Measurements from ENCODE around the gene MIOX.

The MIOX gene

DNA sequence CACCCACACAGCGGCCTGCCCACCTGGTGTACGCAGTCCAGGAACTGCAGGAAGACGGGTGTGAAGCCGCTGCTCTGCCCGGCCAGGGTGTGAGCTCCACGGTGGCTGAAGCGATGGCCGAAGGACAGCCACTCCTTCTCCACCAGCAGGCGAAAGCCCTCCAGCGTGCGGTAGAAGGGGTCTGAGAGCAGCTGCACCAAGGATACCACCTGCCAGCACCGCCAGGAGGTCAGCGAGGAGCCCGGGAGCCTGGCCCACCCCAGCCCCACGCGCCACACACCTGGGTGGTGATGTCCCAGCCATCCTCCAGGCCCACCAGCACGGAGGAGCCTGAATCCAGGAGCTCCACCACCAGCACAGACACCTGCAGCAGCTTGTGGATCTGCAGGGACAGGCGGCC, 31.5 kb upstream of the MIOX start:
- DNase-seq, result no peak

GRCh38 chr22:50456026-50456425, 30.6 kb upstream of the MIOX start:
- no peak for DNase-seq

GRCh38 chr22:50456466-50457234, 30.0 kb upstream of the MIOX start:
- DNase-seq, result no peak

DNA sequence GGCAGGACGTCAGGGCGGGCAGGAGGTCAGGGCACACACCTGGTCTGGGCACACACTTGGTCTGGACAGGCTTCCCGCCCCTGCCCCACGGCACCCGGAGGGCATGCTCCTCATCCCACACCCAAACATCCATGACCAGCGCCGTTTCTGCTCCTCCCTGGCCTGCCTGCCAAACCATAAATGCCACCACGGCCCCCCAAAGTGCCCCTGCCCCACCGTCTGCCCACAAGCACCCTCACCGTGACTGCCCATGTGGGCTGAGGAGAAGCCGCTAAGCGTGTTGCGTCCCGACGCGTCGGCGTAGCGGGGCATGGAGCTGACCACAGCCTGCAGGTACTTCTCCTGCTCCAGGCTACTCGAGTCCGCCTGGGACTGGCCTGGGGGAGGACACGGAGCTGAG, 27.6 kb upstream of the MIOX start:
- DNase-seq, result no peak

- DNase-seq, result no peak
Observed at GRCh38 chr22:50459496-50460140, 27.0 kb upstream of the MIOX start.

GRCh38 chr22:50460938-50461337, 25.7 kb upstream of the MIOX start:
- DNase-seq, result no peak

DNA sequence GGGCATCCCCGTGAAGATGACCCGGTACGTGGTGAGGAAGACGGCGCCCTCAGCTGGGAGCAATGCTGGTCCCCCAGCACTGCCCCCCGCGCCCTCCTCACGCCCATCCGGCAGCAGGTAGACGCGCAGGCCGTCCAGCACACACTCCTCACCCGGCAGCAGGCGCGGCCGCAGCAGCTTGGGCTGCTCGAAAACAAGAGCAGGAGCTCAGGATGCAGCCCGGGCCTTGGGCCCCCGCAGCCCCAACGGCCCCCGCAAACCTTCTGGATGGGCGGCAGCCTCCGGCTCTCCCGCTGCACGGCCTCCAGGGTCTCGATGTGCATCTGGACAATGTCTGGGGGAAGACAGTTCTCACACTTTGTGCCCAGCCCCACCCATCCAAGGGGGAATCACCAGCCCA, 25.1 kb upstream of the MIOX start:
- no peak for DNase-seq

GRCh38 chr22:50461979-50462540, 24.6 kb upstream of the MIOX start:
- no peak for DNase-seq

DNA sequence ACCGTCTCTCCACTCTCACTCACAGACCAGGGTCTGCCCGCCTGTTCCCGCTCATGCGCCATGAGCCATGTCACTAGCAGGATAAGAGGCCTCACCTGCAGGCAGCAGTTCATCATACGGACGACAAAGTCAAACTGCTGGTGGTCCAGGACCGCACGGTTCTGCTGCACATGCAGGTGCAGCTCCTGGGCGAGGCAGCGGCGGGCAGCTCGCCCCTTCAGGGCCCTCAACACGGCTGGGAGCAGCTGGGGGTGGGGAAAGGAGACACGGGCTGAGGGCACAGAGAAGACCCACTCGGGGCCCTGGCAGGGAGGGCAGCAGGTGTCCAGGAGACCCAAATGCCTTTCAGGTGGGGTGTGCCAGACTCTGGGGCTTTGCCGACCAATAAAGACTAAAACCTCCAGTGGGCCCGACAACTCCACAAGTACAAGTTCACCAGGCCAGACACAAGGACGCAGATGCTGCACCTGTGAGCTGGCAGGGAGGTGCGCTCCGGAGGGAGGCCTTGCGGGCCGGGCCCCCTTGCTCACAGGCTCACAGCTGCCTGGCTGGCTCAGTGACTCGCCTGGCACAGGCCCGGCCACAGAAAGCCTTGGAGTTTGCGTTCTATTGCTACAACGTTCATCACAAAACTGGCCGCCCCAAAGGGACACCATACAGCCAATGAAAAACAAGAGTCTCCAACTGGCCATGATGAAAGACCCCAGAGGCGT, 23.3 kb upstream of the MIOX start:
- DNase-seq, result no peak

GRCh38 chr22:50464451-50464850, 22.2 kb upstream of the MIOX start:
- DNase-seq, result no peak

- no peak for DNase-seq
Observed at GRCh38 chr22:50465066-50465930, 21.4 kb upstream of the MIOX start.

DNA sequence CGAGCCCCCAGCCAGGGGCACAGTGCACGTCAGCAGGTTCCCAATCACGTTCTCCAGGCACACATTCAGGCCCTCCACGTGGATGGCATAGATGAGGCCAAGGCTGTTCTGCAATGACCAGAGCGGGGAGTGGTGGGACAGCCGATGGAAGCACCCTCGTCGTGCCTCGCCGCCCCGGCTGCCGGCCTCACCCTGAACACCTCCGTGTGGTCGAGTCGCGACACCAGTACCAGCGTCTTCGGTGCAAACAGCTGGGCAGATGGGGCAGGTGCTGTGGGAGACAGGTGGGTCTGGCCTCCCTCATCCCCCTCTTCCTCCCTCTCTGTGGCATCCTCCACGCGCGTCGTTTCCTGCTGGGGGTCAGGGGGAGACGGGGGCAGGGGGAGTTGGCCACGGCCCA, 19.3 kb upstream of the MIOX start:
- no peak for DNase-seq

- no peak for DNase-seq
Observed at GRCh38 chr22:50467773-50468440, 18.8 kb upstream of the MIOX start.

GRCh38 chr22:50468626-50469025, 18.0 kb upstream of the MIOX start:
- no peak for DNase-seq

DNA sequence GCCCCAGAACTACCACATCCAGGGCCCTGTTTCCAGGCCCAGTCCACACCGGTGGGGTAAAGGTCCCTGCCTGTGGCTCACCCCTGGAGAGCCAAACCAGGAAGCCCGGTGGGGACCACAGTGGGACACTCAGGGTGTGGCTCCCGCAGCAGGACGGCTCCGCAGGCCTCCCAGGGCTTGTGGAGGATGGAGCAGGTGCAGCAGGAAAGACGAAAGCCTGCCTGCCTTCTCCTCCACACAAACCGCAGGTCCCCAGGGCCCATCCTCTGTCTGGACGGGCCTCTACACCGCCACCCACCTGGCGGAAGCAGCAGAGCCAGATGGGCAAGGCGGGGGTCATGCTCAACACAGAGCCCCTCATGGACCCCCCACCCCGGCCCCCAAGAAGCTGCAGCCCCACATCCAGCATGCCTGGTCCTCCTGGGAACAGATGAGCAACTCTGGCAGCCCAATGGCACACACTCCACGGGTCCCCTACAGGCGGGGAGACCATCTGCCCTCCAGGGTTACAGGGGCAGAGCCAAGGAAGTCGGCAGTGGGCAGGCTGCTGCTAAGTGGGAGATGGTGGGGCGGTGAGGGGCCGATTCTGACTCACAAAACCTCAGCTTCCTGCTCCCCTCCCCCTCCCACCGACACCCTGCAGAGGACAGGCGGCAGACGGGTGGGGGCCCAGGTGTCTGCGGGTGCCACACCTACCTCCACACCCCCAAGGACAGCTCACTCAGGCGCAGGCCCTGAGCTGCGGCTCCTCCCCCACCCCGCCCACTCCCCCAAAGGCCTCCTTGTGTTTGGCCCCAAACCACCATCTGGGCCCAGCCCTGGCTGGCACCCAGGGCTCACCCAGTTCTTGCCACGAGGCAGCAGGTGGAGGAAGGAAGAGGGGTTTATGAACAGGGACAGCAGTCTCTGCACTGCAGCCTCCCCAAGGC, 17.0 kb upstream of the MIOX start:
- DNase-seq, result no peak

- DNase-seq, result no peak
Observed at GRCh38 chr22:50470491-50470890, 16.2 kb upstream of the MIOX start.

GRCh38 chr22:50471197-50471847, 15.3 kb upstream of the MIOX start:
- DNase-seq, result no peak

DNA sequence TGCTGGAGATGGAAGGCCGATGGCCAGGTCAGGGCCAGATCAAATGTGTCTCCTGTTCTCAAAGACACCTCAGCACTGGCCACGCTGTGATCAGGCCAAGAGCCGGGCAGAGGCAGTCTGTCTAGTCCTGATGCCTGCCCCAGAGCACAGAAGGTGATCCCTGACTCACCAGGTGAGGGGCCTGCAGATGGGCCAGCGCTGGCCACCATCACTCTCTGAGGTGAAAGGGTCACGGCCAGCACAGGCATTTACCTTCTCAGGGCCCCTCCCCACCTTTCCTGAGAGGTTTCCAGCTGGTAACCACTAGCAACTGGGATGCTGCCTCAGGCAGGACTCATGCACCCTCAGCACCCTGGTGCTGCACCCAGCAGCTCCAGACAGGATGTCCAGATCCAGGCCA, 14.7 kb upstream of the MIOX start:
- no peak for DNase-seq

GRCh38 chr22:50473088-50473487, 13.6 kb upstream of the MIOX start:
- no peak for DNase-seq

DNA sequence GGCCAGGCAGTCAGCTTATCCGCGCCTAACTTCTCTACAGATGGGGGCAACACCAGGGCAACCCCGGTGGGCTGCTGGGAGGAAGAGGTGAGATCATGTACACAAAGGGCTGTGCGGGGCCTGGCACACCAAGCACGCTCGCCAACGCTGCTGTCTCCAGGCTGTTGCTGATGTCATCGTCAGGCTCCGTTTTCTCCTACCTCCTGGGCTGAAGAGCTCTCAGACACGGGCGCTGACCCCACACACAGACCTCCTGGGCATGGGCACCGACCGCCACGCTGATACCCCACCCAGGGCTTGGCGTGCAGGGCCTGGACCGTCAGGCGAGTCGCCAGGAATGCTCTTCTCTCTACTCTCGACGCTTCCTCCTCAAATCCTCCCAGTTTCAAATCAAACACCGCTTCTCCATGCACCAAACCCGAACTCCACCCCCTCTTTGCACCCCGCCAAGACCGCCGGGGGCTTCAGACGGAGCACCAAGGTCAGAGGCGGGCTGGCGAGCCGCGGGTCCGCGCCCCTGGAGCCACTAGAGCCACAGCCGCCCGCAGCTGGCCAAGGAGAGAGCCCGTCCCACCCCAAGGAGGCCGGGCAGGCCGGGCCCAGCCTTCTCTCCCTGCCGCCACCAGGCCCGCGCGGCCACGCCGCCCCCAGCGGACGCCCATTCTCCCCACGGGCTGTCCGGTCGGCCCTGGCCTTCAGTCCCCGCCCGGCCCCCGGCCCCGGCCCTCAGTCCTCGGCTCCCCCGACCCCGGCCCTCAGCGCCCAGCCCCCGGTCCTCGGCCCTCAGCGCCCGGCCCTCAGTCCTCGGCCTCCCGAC, 12.6 kb upstream of the MIOX start:
- DNase-seq, result peak; percentile 52
